Vagina (tissue), 2 donors: ENCODE data around the gene ARID1B.

Experiments used
- POLR2A ChIP-seq, 2 donors: fragments of 450-650 bp; IDR thresholded peaks; one replicate each; pipeline ENCODE4 v1.6.1; 2017; ENCODE audit warnings: antibody characterized with exemption in 2 of 2, mild to moderate bottlenecking in 2 of 2, moderate library complexity in 2 of 2
- TF ChIP-seq, protein P1 (sequence below), 3 experiments: fragments of 450-650 bp in 2 of 3; fragments of 200-600 bp in 1 of 3; sonication (generic) in 1 of 3; IDR thresholded peaks; one replicate each; pipeline ENCODE4 v1.5.1; 2017 to 2019; ENCODE audit warnings: antibody characterized with exemption in 3 of 3, mild to moderate bottlenecking in 2 of 3, moderate library complexity in 2 of 3

DNA sequence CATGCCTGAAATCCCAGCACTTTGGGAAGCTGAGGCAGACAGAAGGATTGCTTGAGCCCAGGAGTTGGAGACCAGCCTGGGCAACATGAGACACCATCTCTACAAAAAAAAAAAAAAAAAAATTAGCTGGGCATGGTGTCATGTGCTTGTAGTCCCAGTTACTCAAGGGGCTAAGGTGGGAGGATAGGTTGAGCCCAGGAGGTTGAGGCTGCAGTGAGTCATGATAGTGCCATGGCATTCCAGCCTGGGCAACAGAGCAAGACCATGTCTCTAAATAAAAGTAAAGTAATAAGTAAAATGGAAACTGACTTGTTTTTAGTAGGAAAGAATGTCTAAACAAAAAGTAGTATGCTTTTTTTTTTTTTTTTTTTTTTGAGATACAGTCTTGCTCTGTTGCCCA is 240.7 kb downstream of the ARID1B start:
- no peak for TF ChIP-seq POLR2A (IDR thresholded peaks at IDR 0.05)
- TF ChIP-seq, protein P1, sequence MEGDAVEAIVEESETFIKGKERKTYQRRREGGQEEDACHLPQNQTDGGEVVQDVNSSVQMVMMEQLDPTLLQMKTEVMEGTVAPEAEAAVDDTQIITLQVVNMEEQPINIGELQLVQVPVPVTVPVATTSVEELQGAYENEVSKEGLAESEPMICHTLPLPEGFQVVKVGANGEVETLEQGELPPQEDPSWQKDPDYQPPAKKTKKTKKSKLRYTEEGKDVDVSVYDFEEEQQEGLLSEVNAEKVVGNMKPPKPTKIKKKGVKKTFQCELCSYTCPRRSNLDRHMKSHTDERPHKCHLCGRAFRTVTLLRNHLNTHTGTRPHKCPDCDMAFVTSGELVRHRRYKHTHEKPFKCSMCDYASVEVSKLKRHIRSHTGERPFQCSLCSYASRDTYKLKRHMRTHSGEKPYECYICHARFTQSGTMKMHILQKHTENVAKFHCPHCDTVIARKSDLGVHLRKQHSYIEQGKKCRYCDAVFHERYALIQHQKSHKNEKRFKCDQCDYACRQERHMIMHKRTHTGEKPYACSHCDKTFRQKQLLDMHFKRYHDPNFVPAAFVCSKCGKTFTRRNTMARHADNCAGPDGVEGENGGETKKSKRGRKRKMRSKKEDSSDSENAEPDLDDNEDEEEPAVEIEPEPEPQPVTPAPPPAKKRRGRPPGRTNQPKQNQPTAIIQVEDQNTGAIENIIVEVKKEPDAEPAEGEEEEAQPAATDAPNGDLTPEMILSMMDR (IDR thresholded peaks at IDR 0.05): no peak
